Motor neuron (in vitro differentiated cells): Measurements from ENCODE around the gene NEAT1. TPM values are rescaled to one million over a fixed set of nuclear protein-coding genes. Genes with fewer than 3 reads are reported as not detected.

Experiments
- ATAC-seq, 8 experiments: fragments of 200-7000 bp; cut with Tn5 transposase; replicated peaks in 6 of 8; 2 replicates each; pipeline ENCODE4 v1.8.0; 2021; ENCODE audit warnings: mild to moderate bottlenecking in 8 of 8, moderate library complexity in 8 of 8
- H3K27ac ChIP-seq, 2 donors: fragments of 250-450 bp; sonication (Bioruptor Pico); 2 replicates each; pipeline ENCODE4 v1.9.0; 2021; ENCODE audit warnings: antibody characterized with exemption in 2 of 2, mild to moderate bottlenecking in 2 of 2, moderate library complexity in 1 of 2
- H3K4me1 ChIP-seq, 2 donors: fragments of 250-450 bp; sonication (Bioruptor Pico); replicated peaks in 1 of 2; 2 replicates each; pipeline ENCODE4 v1.6.1; 2021; ENCODE audit warnings: antibody characterized with exemption in 2 of 2, mild to moderate bottlenecking in 2 of 2, moderate library complexity in 1 of 2
- H3K4me3 ChIP-seq, 5 donors: fragments of 250-450 bp; sonication (Bioruptor Pico); 2 replicates each; pipeline ENCODE4 v1.9.0; 2021; ENCODE audit warnings: antibody characterized with exemption in 5 of 5, mild to moderate bottlenecking in 5 of 5, moderate library complexity in 4 of 5
- WGBS, 10 experiments: fragments of 450-650 bp; shearing (Covaris generic); methylation state at CpG; one replicate each; pipeline ENCODE4 v1.0.0; 2022; 5-methylcytosine and 5-hydroxymethylcytosine counted together
- in situ Hi-C, 9 experiments: fragments of 400-800 bp; cut with MboI; loops; one replicate each; pipeline ENCODE4 v1.15.0; 2021; ENCODE audit warnings: low sequenced_read_pairs in 9 of 9, low pct_unique_long_range_greater_than_20kb in 2 of 9; ENCODE audit not compliant: unreplicated experiment in 9 of 9
- total RNA-seq, 8 experiments: library from RNA; unstranded; fragments of 300-600 nt; gene quantifications; 2 replicates each; pipeline versions ENCODE4 v1.2.3 to v1.2.4, GENCODE V29; 2022

The NEAT1 gene
- total RNA-seq, 8 experiments from 2014 or later = 10.9 to 1,983 (median 59.7) TPM

GRCh38 chr11:65486570-65487466, 64.2 kb downstream of the NEAT1 start:
- Histone ChIP-seq H3K27ac (peak overlapping the region; percentile 47 to 88), H3K4me1 (peaks cover 64 to 68% of the 10 kb centered on the region in 2 donors), H3K4me3 (peak overlapping the region in 3 of 5 donors; percentile 1 to 6 (median 2))
- WGBS, 10 experiments = 0 to 54% (median 30%) methylated on average over 1 to 7 of the region's 10 CpGs; no CpG with 5 or more reads in 3 of the 10 experiments
- in situ Hi-C loops = no loop called here
- peak in 6 of 8 experiments; percentile 0 to 15 (median 2) for ATAC-seq

GRCh38 chr11:65487467-65488272, 65.1 kb downstream of the NEAT1 start:
- in situ Hi-C loops = no loop called here
- peak overlapping the region; percentile 96 for H3K27ac ChIP-seq
- H3K4me1 ChIP-seq = peaks cover 72 to 76% of the 10 kb centered on the region in 2 donors
- peak overlapping the region; percentile 22 to 30 (median 24) for H3K4me3 ChIP-seq
- peak; percentile 75 to 93 (median 88) for ATAC-seq
- 0 to 38% (median 0%) methylated on average over 1 to 9 of the region's 17 CpGs; no CpG with 5 or more reads in 2 of the 10 experiments for WGBS, 10 experiments

- in situ Hi-C loops = no loop called here
- peak in 4 of 8 experiments; percentile 3 to 7 (median 5) for ATAC-seq
These were observed 65.9 kb downstream of the NEAT1 start for GRCh38 chr11:65488273-65489034.

DNA sequence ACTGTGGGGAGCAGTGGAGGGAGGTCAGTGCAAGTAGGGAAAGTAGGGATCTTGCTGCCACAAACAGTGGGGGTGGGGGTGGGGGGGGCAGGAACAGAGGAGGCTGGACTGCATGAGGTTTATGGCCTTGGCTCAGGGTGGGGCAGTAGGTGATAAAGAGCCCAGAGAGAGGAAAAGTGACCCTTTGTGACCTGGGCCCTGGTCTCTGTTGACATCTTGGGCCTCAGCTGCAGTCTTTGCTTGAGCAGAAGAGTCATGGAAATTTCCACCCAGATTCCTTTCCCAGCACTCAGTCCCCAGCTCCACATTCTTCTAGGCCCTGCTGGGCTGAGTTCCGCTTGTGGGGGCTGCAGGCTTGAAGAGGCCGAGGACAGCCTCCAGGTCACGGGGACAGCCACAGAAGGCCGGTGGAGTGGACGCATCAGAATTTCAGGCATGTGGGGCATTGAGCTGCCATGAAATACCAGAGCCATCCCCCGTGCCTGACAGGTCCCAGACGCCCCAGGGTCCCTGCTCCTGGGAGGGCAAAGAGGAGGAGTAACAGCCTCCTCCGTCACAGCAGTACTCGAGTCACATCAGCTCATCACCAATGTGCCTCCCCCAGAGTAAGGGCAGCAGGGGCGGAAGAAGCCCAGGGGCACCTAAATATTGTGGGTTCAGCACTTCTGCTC, 66.6 kb downstream of the NEAT1 start:
- Histone ChIP-seq H3K4me3 (peak overlapping the region in 3 of 5 donors; percentile 1 to 26 (median 24)), H3K4me1 (peaks cover 86 to 91% of the 10 kb centered on the region in 2 donors), H3K27ac (peak overlapping the region; percentile 96)
- 0 to 60% (median 43%) methylated on average over 1 to 5 of the region's 10 CpGs; no CpG with 5 or more reads in 5 of the 10 experiments for WGBS, 10 experiments
- ATAC-seq = no peak
- in situ Hi-C loops = no loop called here

More at GRCh38 chr11:65488273-65489034, 65.9 kb downstream of the NEAT1 start:
- Histone ChIP-seq H3K4me3 (peak overlapping the region; percentile 22 to 30 (median 24)), H3K4me1 (peaks cover 80 to 84% of the 10 kb centered on the region in 2 donors), H3K27ac (peak overlapping the region; percentile 96)
- 0 to 60% (median 28%) methylated on average over 1 to 4 of the region's 10 CpGs; no CpG with 5 or more reads in 2 of the 10 experiments for WGBS, 10 experiments

DNA sequence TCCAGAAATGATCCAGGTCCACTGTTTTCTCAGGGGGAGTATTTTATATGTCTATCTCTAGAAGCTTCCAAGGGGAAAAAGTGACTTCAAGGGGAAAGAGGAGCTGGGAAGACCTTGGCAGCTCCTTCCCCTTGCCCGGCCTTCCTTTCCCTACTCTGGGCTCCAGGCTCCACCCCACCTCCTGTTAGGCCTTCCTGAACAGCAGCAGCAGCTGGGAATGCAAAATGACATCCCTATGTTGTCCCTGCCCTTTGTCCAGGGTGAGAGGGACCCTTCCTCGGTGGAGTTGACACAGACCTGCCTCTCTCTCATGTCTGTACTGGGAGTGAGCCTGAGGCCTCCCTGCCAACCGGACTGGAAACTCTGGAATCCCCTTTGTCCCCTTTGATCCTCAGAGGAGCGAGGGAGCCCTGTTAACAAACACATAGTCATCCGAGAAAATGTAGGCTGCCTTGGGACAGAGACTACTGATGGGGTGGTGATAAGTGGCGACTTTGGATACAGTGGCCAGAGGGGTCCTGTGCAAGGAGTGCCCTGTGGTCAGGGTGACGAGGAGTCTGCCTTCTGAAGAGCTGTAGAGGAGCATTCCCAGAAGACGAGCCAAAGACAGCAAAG, 67.2 kb downstream of the NEAT1 start:
- in situ Hi-C loops = no loop called here
- peaks cover 90 to 95% of the 10 kb centered on the region in 2 donors for H3K4me1 ChIP-seq
- peak overlapping the region in 1 of 5 donors; percentile 26 for H3K4me3 ChIP-seq
- 0 to 100% (median 24%) methylated on average over 1 to 5 of the region's 8 CpGs; no CpG with 5 or more reads in 4 of the 10 experiments for WGBS, 10 experiments
- H3K27ac ChIP-seq = peak overlapping the region; percentile 96
- peak in 1 of 8 experiments; percentile 1 for ATAC-seq

GRCh38 chr11:65491163-65491465, 68.5 kb downstream of the NEAT1 start:
- in situ Hi-C loops = no loop called here
- Histone ChIP-seq H3K4me1 (peaks cover 82 to 86% of the 10 kb centered on the region in 2 donors), H3K4me3 (no peak overlapping the region), H3K27ac (peak overlapping the region; percentile 74 to 82)
- 20 to 93% (median 80%) methylated on average over 1 to 3 of the region's 3 CpGs; no CpG with 5 or more reads in 3 of the 10 experiments for WGBS, 10 experiments
- no peak for ATAC-seq

DNA sequence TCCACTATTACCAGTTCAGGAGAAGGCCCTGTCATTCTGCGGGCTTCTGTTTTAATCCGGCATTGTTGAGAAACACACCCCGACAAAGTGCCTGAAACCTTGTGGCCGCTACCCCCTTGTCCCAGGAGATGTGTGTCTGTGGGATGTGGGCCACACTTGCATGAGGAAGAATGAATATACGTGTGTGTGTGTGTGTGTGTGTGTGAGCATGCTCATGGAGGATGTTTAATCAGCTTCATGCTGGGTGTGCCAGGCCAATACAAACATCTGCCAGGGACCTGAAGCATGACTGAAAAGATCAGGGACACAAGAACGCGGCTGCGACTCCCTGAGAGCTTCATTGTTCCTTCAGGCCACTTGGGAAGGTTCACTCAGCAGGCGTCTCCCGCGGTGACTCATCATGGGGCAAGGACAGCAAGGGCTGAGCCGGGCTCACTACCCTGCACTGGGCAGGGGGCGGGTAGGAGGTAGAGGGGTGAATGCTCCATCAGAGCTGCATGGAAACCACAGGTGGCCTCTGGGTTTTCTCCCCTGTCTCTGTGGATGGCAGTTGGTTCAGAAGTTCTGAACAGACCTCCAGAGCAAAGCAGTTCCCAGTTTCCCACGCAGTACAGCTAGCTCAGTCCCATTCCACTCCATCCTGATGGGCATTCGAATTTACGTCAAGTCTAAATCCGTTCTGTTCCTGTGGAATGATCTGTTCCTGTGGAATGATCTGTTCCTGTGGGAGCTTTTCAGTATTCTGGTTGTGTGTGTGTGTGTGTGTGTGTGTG, 69.2 kb downstream of the NEAT1 start:
- Histone ChIP-seq H3K27ac (peak overlapping the region; percentile 74 to 82), H3K4me1 (peaks cover 80 to 85% of the 10 kb centered on the region in 2 donors), H3K4me3 (peak overlapping the region in 2 of 5 donors; percentile 2 to 6)
- peak; percentile 9 to 47 (median 39) for ATAC-seq
- 0 to 61% (median 15%) methylated on average over 1 to 6 of the region's 17 CpGs; no CpG with 5 or more reads in 4 of the 10 experiments for WGBS, 10 experiments
- in situ Hi-C loops = no loop called here

DNA sequence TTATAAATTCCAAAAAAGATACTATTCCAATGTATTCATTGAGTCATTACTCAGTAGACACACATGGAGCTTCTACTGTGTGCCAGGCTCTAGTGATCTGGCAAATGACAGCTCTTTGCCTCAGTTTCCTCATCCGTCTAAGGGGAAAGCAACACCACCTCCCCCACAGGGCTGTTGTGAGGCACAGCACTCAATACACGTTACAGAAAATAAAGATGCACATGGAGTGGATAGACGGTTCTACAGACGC, 69.7 kb downstream of the NEAT1 start:
- peaks cover 74 to 80% of the 10 kb centered on the region in 2 donors for H3K4me1 ChIP-seq
- peak overlapping the region; percentile 74 to 82 for H3K27ac ChIP-seq
- ATAC-seq = no peak
- 0 to 92% (median 30%) methylated on average over 1 to 3 of the region's 4 CpGs; no CpG with 5 or more reads in 6 of the 10 experiments for WGBS, 10 experiments
- H3K4me3 ChIP-seq = no peak overlapping the region
- in situ Hi-C loops = no loop called here

GRCh38 chr11:65492637-65493366, 70.2 kb downstream of the NEAT1 start:
- H3K4me1 ChIP-seq = peaks cover 74 to 79% of the 10 kb centered on the region in 2 donors
- in situ Hi-C loops = no loop called here

DNA sequence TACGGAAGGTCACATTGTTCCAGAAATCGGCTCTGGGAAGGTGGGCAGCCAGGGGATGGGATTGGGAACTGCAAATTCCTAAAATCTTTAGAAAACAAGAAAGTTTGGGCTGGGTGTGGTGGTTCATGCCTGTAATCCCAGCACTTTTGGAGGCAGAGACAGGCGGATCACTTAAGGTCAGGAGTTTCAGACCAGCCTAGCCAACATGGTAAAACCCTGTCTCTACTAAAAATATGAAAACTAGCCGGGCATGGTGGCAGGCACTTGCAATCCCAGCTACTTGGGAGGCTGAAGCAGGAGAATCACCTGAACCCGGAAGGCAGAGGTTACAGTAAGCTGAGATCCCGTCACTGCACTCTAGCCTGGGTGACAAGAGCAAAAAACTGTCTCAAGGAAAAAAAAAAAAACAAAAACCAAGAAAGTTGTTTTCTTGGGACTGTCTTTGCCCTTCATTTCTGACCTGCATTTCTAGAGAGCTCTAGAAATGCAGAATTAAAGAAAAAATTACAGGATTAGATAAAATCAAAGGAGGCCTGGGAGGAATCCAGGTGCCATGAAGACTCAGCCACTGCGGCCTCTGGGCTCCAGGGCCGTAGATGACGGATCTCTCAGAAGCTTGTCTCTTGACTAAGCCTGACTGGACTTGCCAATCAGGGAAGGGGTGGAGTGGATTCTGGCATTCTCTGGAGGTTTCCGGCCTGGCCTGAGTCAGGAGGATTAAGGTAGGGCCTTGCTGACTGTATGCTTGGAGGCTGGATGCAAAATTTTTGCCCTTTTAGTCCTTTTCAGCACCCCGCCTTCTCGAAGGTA, 71.0 kb downstream of the NEAT1 start:
- ATAC-seq = peak in 3 of 8 experiments; percentile 7 to 29 (median 18)
- Histone ChIP-seq H3K4me1 (peaks cover 69 to 72% of the 10 kb centered on the region in 2 donors), H3K27ac (peak overlapping the region; percentile 74 to 82), H3K4me3 (no peak overlapping the region)
- WGBS, 10 experiments = 6 to 83% (median 74%) methylated on average over 1 to 11 of the region's 12 CpGs
- in situ Hi-C loops = no loop called here

More at GRCh38 chr11:65492637-65493366, 70.2 kb downstream of the NEAT1 start:
- WGBS, 10 experiments = 0 to 83% (median 40%) methylated on average over 1 to 4 of the region's 6 CpGs; no CpG with 5 or more reads in 3 of the 10 experiments
- peak in 2 of 8 experiments; percentile 3 to 4 for ATAC-seq
- Histone ChIP-seq H3K4me3 (peak overlapping the region in 1 of 5 donors; percentile 2), H3K27ac (peak overlapping the region; percentile 74 to 82)
